ENCODE data around the gene NWD2.
"Not testable (repeated sequence)": the region's sequence is repeated elsewhere in the genome, so short reads cannot be mapped to it uniquely, and the experiment has no call there.

The NWD2 gene

GRCh38 chr4:37471971-37472370 is 227.4 kb downstream of the NWD2 start:
- no peak for DNase-seq

GRCh38 chr4:37473807-37474206 is 229.3 kb downstream of the NWD2 start:
- no peak for DNase-seq

- DNase-seq: no peak
These were observed 230.5 kb downstream of the NWD2 start for GRCh38 chr4:37475087-37475486.

- no peak for DNase-seq
These were observed 231.2 kb downstream of the NWD2 start for GRCh38 chr4:37475776-37476175.

- DNase-seq: no peak
These were observed 231.7 kb downstream of the NWD2 start for GRCh38 chr4:37476256-37476655.

- no peak for DNase-seq
These were observed 232.1 kb downstream of the NWD2 start for GRCh38 chr4:37476691-37477090.

GRCh38 chr4:37477126-37477525 is 232.6 kb downstream of the NWD2 start:
- no peak for DNase-seq

- no peak for DNase-seq
These were observed 233.6 kb downstream of the NWD2 start for GRCh38 chr4:37478151-37478550.

GRCh38 chr4:37480509-37480908 is 236.0 kb downstream of the NWD2 start:
- DNase-seq: no peak

GRCh38 chr4:37481547-37482122 is 237.1 kb downstream of the NWD2 start:
- DNase-seq: no peak

GRCh38 chr4:37482236-37482913 is 237.8 kb downstream of the NWD2 start:
- DNase-seq: no peak

- DNase-seq: no peak
These were observed 239.1 kb downstream of the NWD2 start for GRCh38 chr4:37483610-37484009.

GRCh38 chr4:37486166-37486565 is 241.6 kb downstream of the NWD2 start:
- DNase-seq: no peak

GRCh38 chr4:37487668-37488067 is 243.1 kb downstream of the NWD2 start:
- no peak for DNase-seq

GRCh38 chr4:37489697-37490096 is 245.2 kb downstream of the NWD2 start:
- no peak for DNase-seq

GRCh38 chr4:37490391-37491347 is 246.1 kb downstream of the NWD2 start:
- no peak for DNase-seq

- not testable (repeated sequence) for DNase-seq
These were observed 250.8 kb downstream of the NWD2 start for GRCh38 chr4:37495353-37495752.
